Measurements from ENCODE around the gene ASB8. TPM values are rescaled to one million over a fixed set of nuclear protein-coding genes. Genes with fewer than 3 reads are reported as not detected.

The ASB8 gene
- total and polyA plus RNA-seq, 9 of the 15 experiments (the other 6 are each of a cell fraction or from before 2014, with no cell fraction given) = 13.3 to 29.0 (median 19.6) TPM

DNA sequence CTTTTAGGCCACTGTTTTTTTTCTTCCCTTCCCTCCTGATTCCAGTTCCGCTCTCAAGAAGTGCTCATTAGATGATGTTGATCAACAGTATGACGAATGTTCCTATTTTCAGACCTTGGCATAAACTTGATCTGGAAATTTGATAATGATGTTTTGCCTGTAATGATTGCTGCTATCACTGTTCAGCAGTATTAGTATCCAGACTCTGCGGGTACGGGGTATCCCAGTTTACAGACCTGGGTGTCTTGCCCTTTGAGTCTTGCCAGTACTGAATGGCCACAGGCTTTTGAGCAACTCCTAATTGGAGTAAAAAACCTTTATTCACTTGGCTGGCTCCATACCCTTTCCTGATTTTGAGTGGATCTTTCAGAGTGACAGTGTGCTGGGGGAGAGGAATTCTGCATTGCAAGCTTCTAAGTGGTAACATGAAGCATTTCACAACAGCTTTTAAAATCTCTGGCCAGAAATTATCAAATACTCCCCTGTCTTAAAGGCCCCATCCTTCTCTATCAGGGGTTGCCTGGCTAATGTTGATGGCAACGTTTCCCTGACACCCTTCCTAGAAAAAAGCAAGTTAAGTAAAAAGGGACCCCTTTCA lies 5.9 kb upstream of the ASB8 start:
- no peak overlapping the region for H3K9ac ChIP-seq (ENCODE audit: insufficient read depth in 1 of 2, low read depth in 2 of 2, low read length in 2 of 2)
- intact Hi-C loops (cut with micrococcal nuclease) = loop anchor here (1.0 to 10.0 kb wide), 3 partner anchors 26 to 448 kb away; no protein-coding TSS in a partner anchor
- 35% methylated on average over 5 of the region's 5 CpGs for WGBS (ENCODE audit: insufficient coverage, low coverage, missing lambda C conversion rate)
- H4K20me1 ChIP-seq (replicated peaks; ENCODE audit: control insufficient read depth, insufficient read depth, low read length) = no peaks in the 10 kb centered on the region
- H3K79me2 ChIP-seq (ENCODE audit: control insufficient read depth, insufficient read depth, low read length) = no peaks in the 10 kb centered on the region
- FAIRE-seq = no peak
- H3K4me1 ChIP-seq (replicated peaks in 1 of 2; ENCODE audit: control insufficient read depth in 2 of 2, insufficient read depth in 2 of 2, low read length in 2 of 2) = peaks cover 0 to under 1% of the 10 kb centered on the region in 2 experiments; a peak in 3 of 5 replicates
- no peaks in the 10 kb centered on the region for H3K9me1 ChIP-seq (ENCODE audit: control insufficient read depth, insufficient read depth, low read length)
- H2AFZ ChIP-seq (ENCODE audit: low read depth, low read length) = no peak overlapping the region; the same call in 1 of the 2 replicates
- no peak overlapping the region for H3K27ac ChIP-seq (ENCODE audit: extremely low read depth, low read depth, low read length)
- no TSS peak for BruUV-seq (replicated peaks)
- in situ Hi-C loops (cut with MboI) = loop anchor here (10.0 kb wide), 1 partner anchor 198 kb away; the partner anchor contains the start of gene TMEM106C
- DNase-seq (ENCODE audit: extremely low read depth in 1 of 4, low spot score in 3 of 4) = no peak
- H3K4me3 ChIP-seq = no peak overlapping the region
- no peaks in the 10 kb centered on the region for H3K9me3 ChIP-seq (replicated peaks; ENCODE audit: control insufficient read depth, insufficient read depth, low read depth, low read length)
- POLR2A ChIA-PET = interaction anchor here (0.6 kb wide), 2 partner anchors 376 to 967 kb away, joined by 3 read pairs; no protein-coding TSS in a partner anchor
- no peaks in the 10 kb centered on the region for H3K27me3 ChIP-seq (ENCODE audit: control insufficient read depth in 2 of 2, insufficient read depth in 2 of 2, low read length in 2 of 2)
- ATAC-seq = no peak
- CTCF ChIA-PET (ENCODE audit: low intra/inter-chr PET ratio) = interaction anchor here (0.7 to 3.6 kb wide), 2 partner anchors 75 to 78 kb away, joined by 3 to 42 read pairs; no protein-coding TSS in a partner anchor
- no peaks in the 10 kb centered on the region for H3K36me3 ChIP-seq (ENCODE audit: control insufficient read depth, insufficient read depth, low read length)
- no peak overlapping the region for H3K4me2 ChIP-seq (ENCODE audit: insufficient read depth, low read length)
- no peak for TF ChIP-seq ATF2 (CRISPR knock-in tag; IDR thresholded peaks at IDR 0.05)
- TF ChIP-seq CLOCK (CRISPR knock-in tag; IDR thresholded peaks at IDR 0.05; ENCODE audit: borderline replicate concordance) = no peak
- TF ChIP-seq ZNF740 (CRISPR knock-in tag; IDR thresholded peaks at IDR 0.05) = no peak
- no peak for TF ChIP-seq ZNF740 (tag; IDR thresholded peaks at IDR 0.05)
- TF ChIP-seq, protein P1, sequence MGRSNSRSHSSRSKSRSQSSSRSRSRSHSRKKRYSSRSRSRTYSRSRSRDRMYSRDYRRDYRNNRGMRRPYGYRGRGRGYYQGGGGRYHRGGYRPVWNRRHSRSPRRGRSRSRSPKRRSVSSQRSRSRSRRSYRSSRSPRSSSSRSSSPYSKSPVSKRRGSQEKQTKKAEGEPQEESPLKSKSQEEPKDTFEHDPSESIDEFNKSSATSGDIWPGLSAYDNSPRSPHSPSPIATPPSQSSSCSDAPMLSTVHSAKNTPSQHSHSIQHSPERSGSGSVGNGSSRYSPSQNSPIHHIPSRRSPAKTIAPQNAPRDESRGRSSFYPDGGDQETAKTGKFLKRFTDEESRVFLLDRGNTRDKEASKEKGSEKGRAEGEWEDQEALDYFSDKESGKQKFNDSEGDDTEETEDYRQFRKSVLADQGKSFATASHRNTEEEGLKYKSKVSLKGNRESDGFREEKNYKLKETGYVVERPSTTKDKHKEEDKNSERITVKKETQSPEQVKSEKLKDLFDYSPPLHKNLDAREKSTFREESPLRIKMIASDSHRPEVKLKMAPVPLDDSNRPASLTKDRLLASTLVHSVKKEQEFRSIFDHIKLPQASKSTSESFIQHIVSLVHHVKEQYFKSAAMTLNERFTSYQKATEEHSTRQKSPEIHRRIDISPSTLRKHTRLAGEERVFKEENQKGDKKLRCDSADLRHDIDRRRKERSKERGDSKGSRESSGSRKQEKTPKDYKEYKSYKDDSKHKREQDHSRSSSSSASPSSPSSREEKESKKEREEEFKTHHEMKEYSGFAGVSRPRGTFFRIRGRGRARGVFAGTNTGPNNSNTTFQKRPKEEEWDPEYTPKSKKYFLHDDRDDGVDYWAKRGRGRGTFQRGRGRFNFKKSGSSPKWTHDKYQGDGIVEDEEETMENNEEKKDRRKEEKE (IDR thresholded peaks at IDR 0.05; ENCODE audit: borderline replicate concordance in 1 of 2, control insufficient read depth in 1 of 2, low read depth in 2 of 2, low read length in 1 of 2) = no peak
- no peak for TF ChIP-seq NR0B1 (IDR thresholded peaks at IDR 0.05; ENCODE audit: partially characterized antibody)
- no peak for TF ChIP-seq FOXA3 (CRISPR knock-in tag; conservative IDR thresholded peaks at IDR 0.05 in 1 of 2, IDR thresholded peaks at IDR 0.05 in 1 of 2)
